BLaER1 (cell line): ENCODE results near the gene TRDMT1.
A peak's percentile ranks its signal among the peaks of the same experiment; 100 is the strongest.

ENCODE experiments used
- H3K27ac ChIP-seq: shearing (Covaris generic); formaldehyde crosslinking; 2 replicates; pipeline ENCODE4 v1.8.1; 2022
- H3K27me3 ChIP-seq: shearing (Covaris generic); formaldehyde crosslinking; 2 replicates; pipeline ENCODE4 v1.8.1; 2022
- H3K36me3 ChIP-seq: shearing (Covaris generic); formaldehyde crosslinking; 2 replicates; pipeline ENCODE4 v1.8.1; 2022
- H3K4me1 ChIP-seq: shearing (Covaris generic); formaldehyde crosslinking; 2 replicates; pipeline ENCODE4 v1.8.1; 2022
- H3K4me2 ChIP-seq: shearing (Covaris generic); formaldehyde crosslinking; 2 replicates; pipeline ENCODE4 v1.8.1; 2022
- H3K4me3 ChIP-seq: shearing (Covaris generic); formaldehyde crosslinking; 2 replicates; pipeline ENCODE4 v1.8.1; 2022
- H3K9ac ChIP-seq: shearing (Covaris generic); formaldehyde crosslinking; 2 replicates; pipeline ENCODE4 v1.8.1; 2022
- H3K9me3 ChIP-seq: shearing (Covaris generic); formaldehyde crosslinking; 2 replicates; pipeline ENCODE4 v1.8.1; 2022
- H4K20me1 ChIP-seq: shearing (Covaris generic); formaldehyde crosslinking; 2 replicates; pipeline ENCODE4 v1.8.1; 2022
- Cebpa-rat ChIP-seq: shearing (Covaris generic); IDR thresholded peaks from 2 replicates; pipeline ENCODE4 v1.8.1; 2022

TRDMT1 gene

GRCh38 chr10:17200001-17200911, 1.2 kb downstream of the TRDMT1 start:
- Histone ChIP-seq H4K20me1 (no peaks in the 10 kb centered on the region), H3K4me1 (peaks cover 18% of the 10 kb centered on the region), H3K36me3 (no peaks in the 10 kb centered on the region), H3K4me3 (peak overlapping the region; percentile 88), H3K9ac (peak overlapping the region; percentile 93), H3K4me2 (peak overlapping the region; percentile 86), H3K27ac (peak overlapping the region; percentile 97), H3K27me3 (no peaks in the 10 kb centered on the region), H3K9me3 (peaks cover 2% of the 10 kb centered on the region; the same call in 1 of the 2 replicates)
- TF ChIP-seq Cebpa-rat: no peak

GRCh38 chr10:17199351-17199804, 2.1 kb downstream of the TRDMT1 start:
- H3K9me3 ChIP-seq: peaks cover 10% of the 10 kb centered on the region; the same call in 1 of the 2 replicates
- H3K4me2 ChIP-seq: peak overlapping the region; percentile 86
- H4K20me1 ChIP-seq: no peaks in the 10 kb centered on the region
- H3K9ac ChIP-seq: peak overlapping the region; percentile 93
- 0 out of 2 replicates have a peak overlapping the region, but pooled peaks have one; percentile 97 for H3K27ac ChIP-seq
- peaks cover 18% of the 10 kb centered on the region for H3K4me1 ChIP-seq
- TF ChIP-seq Cebpa-rat: no peak
- H3K4me3 ChIP-seq: no peak overlapping the region; the same call in 1 of the 2 replicates
- H3K36me3 ChIP-seq: no peaks in the 10 kb centered on the region
- no peaks in the 10 kb centered on the region for H3K27me3 ChIP-seq

- Histone ChIP-seq H3K9me3 (peaks cover 13% of the 10 kb centered on the region; the same call in 1 of the 2 replicates), H3K27ac (no peak overlapping the region), H3K4me1 (peaks cover 13% of the 10 kb centered on the region), H3K4me3 (no peak overlapping the region), H3K4me2 (no peak overlapping the region), H3K27me3 (no peaks in the 10 kb centered on the region), H4K20me1 (no peaks in the 10 kb centered on the region), H3K9ac (no peak overlapping the region), H3K36me3 (no peaks in the 10 kb centered on the region)
- TF ChIP-seq Cebpa-rat: no peak
These were observed 4.9 kb downstream of the TRDMT1 start for GRCh38 chr10:17196573-17196972.

- Histone ChIP-seq H3K9ac (no peak overlapping the region), H3K9me3 (peaks cover 13% of the 10 kb centered on the region; the same call in 1 of the 2 replicates), H3K4me3 (no peak overlapping the region), H3K27me3 (no peaks in the 10 kb centered on the region), H3K4me1 (peaks cover 13% of the 10 kb centered on the region), H3K4me2 (no peak overlapping the region), H3K27ac (no peak overlapping the region), H4K20me1 (0 out of 2 replicates have a peak, but pooled peaks cover 3% of the 10 kb centered on the region), H3K36me3 (no peaks in the 10 kb centered on the region)
- TF ChIP-seq Cebpa-rat: no peak
These were observed 5.4 kb downstream of the TRDMT1 start for GRCh38 chr10:17196045-17196444.

GRCh38 chr10:17195083-17195482, 6.4 kb downstream of the TRDMT1 start:
- H4K20me1 ChIP-seq: 0 out of 2 replicates have a peak, but pooled peaks cover 8% of the 10 kb centered on the region
- H3K36me3 ChIP-seq: no peaks in the 10 kb centered on the region
- no peak overlapping the region for H3K9ac ChIP-seq
- no peak for TF ChIP-seq Cebpa-rat
- H3K4me1 ChIP-seq: peaks cover 11% of the 10 kb centered on the region
- H3K4me3 ChIP-seq: no peak overlapping the region
- no peaks in the 10 kb centered on the region for H3K27me3 ChIP-seq
- H3K27ac ChIP-seq: no peak overlapping the region
- H3K9me3 ChIP-seq: peaks cover 13% of the 10 kb centered on the region; the same call in 1 of the 2 replicates
- H3K4me2 ChIP-seq: no peak overlapping the region

- Histone ChIP-seq H3K9me3 (peaks cover 13% of the 10 kb centered on the region; the same call in 1 of the 2 replicates), H3K9ac (no peak overlapping the region), H3K27ac (no peak overlapping the region), H3K4me2 (no peak overlapping the region), H3K36me3 (no peaks in the 10 kb centered on the region), H3K4me1 (no peaks in the 10 kb centered on the region), H3K4me3 (no peak overlapping the region), H4K20me1 (0 out of 2 replicates have a peak, but pooled peaks cover 8% of the 10 kb centered on the region), H3K27me3 (no peaks in the 10 kb centered on the region)
- TF ChIP-seq Cebpa-rat: no peak
These were observed 10.9 kb downstream of the TRDMT1 start for GRCh38 chr10:17190602-17191001.

GRCh38 chr10:17188644-17189172, 12.8 kb downstream of the TRDMT1 start:
- H4K20me1 ChIP-seq: 0 out of 2 replicates have a peak, but pooled peaks cover 8% of the 10 kb centered on the region
- no peak overlapping the region for H3K4me2 ChIP-seq
- TF ChIP-seq Cebpa-rat: no peak
- H3K9me3 ChIP-seq: no peaks in the 10 kb centered on the region
- H3K27ac ChIP-seq: no peak overlapping the region
- no peaks in the 10 kb centered on the region for H3K27me3 ChIP-seq
- no peak overlapping the region for H3K9ac ChIP-seq
- no peak overlapping the region for H3K4me3 ChIP-seq
- H3K4me1 ChIP-seq: no peaks in the 10 kb centered on the region
- H3K36me3 ChIP-seq: no peaks in the 10 kb centered on the region

GRCh38 chr10:17185873-17186272, 15.6 kb downstream of the TRDMT1 start:
- H3K9me3 ChIP-seq: no peaks in the 10 kb centered on the region
- H3K4me3 ChIP-seq: no peak overlapping the region
- H4K20me1 ChIP-seq: 0 out of 2 replicates have a peak, but pooled peaks cover 3% of the 10 kb centered on the region
- 0 out of 2 replicates have a peak, but pooled peaks cover 4% of the 10 kb centered on the region for H3K4me1 ChIP-seq
- TF ChIP-seq Cebpa-rat: no peak
- H3K27me3 ChIP-seq: no peaks in the 10 kb centered on the region
- no peaks in the 10 kb centered on the region for H3K36me3 ChIP-seq
- H3K9ac ChIP-seq: no peak overlapping the region
- H3K4me2 ChIP-seq: no peak overlapping the region
- no peak overlapping the region for H3K27ac ChIP-seq

- Histone ChIP-seq H3K36me3 (no peaks in the 10 kb centered on the region), H3K9ac (no peak overlapping the region), H3K4me3 (no peak overlapping the region), H3K27me3 (no peaks in the 10 kb centered on the region), H4K20me1 (no peaks in the 10 kb centered on the region), H3K4me2 (no peak overlapping the region), H3K9me3 (no peaks in the 10 kb centered on the region), H3K4me1 (0 out of 2 replicates have a peak, but pooled peaks cover 4% of the 10 kb centered on the region), H3K27ac (no peak overlapping the region)
- no peak for TF ChIP-seq Cebpa-rat
These were observed 18.4 kb downstream of the TRDMT1 start for GRCh38 chr10:17183110-17183509.

GRCh38 chr10:17181751-17182150, 19.7 kb downstream of the TRDMT1 start:
- Histone ChIP-seq H3K9me3 (no peaks in the 10 kb centered on the region), H3K4me2 (no peak overlapping the region), H3K27ac (no peak overlapping the region)

More at GRCh38 chr10:17181751-17182150, 19.7 kb downstream of the TRDMT1 start:
- H3K27me3 ChIP-seq: no peaks in the 10 kb centered on the region
- H3K36me3 ChIP-seq: no peaks in the 10 kb centered on the region
- no peak overlapping the region for H3K4me3 ChIP-seq
- H4K20me1 ChIP-seq: no peaks in the 10 kb centered on the region
- H3K9ac ChIP-seq: no peak overlapping the region
- H3K4me1 ChIP-seq: 0 out of 2 replicates have a peak, but pooled peaks cover 4% of the 10 kb centered on the region
- no peak for TF ChIP-seq Cebpa-rat
